ENCODE data around the gene SULT2B1.

Gene SULT2B1

GRCh38 chr19:48633148-48634035, 81.4 kb downstream of the SULT2B1 start:
- DNase-seq (ENCODE audit: extremely low read depth in 1 of 2, low read depth in 1 of 2) = no peak

GRCh38 chr19:48634036-48634342, 82.0 kb downstream of the SULT2B1 start:
- no peak for DNase-seq (ENCODE audit: extremely low read depth in 1 of 2, low read depth in 1 of 2)

- peak; percentile 86 to 93 for DNase-seq (ENCODE audit: extremely low read depth in 1 of 2, low read depth in 1 of 2)
Measured at GRCh38 chr19:48634424-48635262, 82.7 kb downstream of the SULT2B1 start.

GRCh38 chr19:48635263-48635965, 83.4 kb downstream of the SULT2B1 start:
- no peak for DNase-seq (ENCODE audit: extremely low read depth in 1 of 2, low read depth in 1 of 2)

- DNase-seq (ENCODE audit: extremely low read depth in 1 of 2, low read depth in 1 of 2) = no peak
Measured at GRCh38 chr19:48635966-48636858, 84.2 kb downstream of the SULT2B1 start.

GRCh38 chr19:48636859-48637448, 85.0 kb downstream of the SULT2B1 start, which contains the start of gene DBP:
Gene DBP, minus strand, starts transcription at chr19:48637379. Its CDS starts 385 bp downstream, at chr19:48636994.
- no peak for DNase-seq (ENCODE audit: extremely low read depth in 1 of 2, low read depth in 1 of 2)

GRCh38 chr19:48637449-48637947, 85.5 kb downstream of the SULT2B1 start:
- DNase-seq (ENCODE audit: extremely low read depth in 1 of 2, low read depth in 1 of 2) = peak; percentile 97 to 99

GRCh38 chr19:48637948-48638830, 86.2 kb downstream of the SULT2B1 start:
- peak in 1 of 2 donors; percentile 65 for DNase-seq (ENCODE audit: extremely low read depth in 1 of 2, low read depth in 1 of 2)

GRCh38 chr19:48638831-48639381, 86.9 kb downstream of the SULT2B1 start:
- no peak for DNase-seq (ENCODE audit: extremely low read depth in 1 of 2, low read depth in 1 of 2)

- DNase-seq (ENCODE audit: extremely low read depth in 1 of 2, low read depth in 1 of 2) = no peak
Measured at GRCh38 chr19:48639483-48640375, 87.8 kb downstream of the SULT2B1 start.

- DNase-seq (ENCODE audit: extremely low read depth in 1 of 2, low read depth in 1 of 2) = no peak
Measured at GRCh38 chr19:48641850-48642249, 89.9 kb downstream of the SULT2B1 start.

- DNase-seq (ENCODE audit: extremely low read depth in 1 of 2, low read depth in 1 of 2) = no peak
Measured at GRCh38 chr19:48642862-48643261, 90.9 kb downstream of the SULT2B1 start.

- no peak for DNase-seq (ENCODE audit: extremely low read depth in 1 of 2, low read depth in 1 of 2)
Measured at GRCh38 chr19:48644355-48644754, 92.4 kb downstream of the SULT2B1 start.

GRCh38 chr19:48644839-48645619, 93.1 kb downstream of the SULT2B1 start:
- DNase-seq (ENCODE audit: extremely low read depth in 1 of 2, low read depth in 1 of 2) = peak in 1 of 2 donors; percentile 66

- DNase-seq (ENCODE audit: extremely low read depth in 1 of 2, low read depth in 1 of 2) = no peak
Measured at GRCh38 chr19:48645620-48646000, 93.6 kb downstream of the SULT2B1 start.

- peak; percentile 80 to 86 for DNase-seq (ENCODE audit: extremely low read depth in 1 of 2, low read depth in 1 of 2)
Measured at GRCh38 chr19:48646001-48646721, 94.2 kb downstream of the SULT2B1 start, which contains the start of gene CA11. Gene CA11, minus strand, starts transcription at chr19:48646187. Its CDS starts 555 bp downstream, at chr19:48645632.

All from stimulated activated CD8-positive, alpha-beta memory T cell treated with anti-CD3 and anti-CD28 coated beads, Interleukin-7, amount 100 ng/mL, for 48 hours (primary cell).